PC-9 (cell line): Measurements from ENCODE around the gene DIP2C.

ENCODE experiments used
- EZH2 ChIP-seq: fragments of 200-600 bp; sonication (generic); IDR thresholded peaks from 2 replicates; pipeline ENCODE4 v1.8.0; 2017; ENCODE audit warnings: antibody characterized with exemption, low read depth
- TF ChIP-seq, protein P1 (sequence below): fragments of 200-600 bp; sonication (generic); conservative IDR thresholded peaks from 2 replicates; pipeline ENCODE4 v1.6.1; 2017; ENCODE audit warnings: mixed run types, antibody characterized with exemption, mild to moderate bottlenecking, moderate library complexity

DNA sequence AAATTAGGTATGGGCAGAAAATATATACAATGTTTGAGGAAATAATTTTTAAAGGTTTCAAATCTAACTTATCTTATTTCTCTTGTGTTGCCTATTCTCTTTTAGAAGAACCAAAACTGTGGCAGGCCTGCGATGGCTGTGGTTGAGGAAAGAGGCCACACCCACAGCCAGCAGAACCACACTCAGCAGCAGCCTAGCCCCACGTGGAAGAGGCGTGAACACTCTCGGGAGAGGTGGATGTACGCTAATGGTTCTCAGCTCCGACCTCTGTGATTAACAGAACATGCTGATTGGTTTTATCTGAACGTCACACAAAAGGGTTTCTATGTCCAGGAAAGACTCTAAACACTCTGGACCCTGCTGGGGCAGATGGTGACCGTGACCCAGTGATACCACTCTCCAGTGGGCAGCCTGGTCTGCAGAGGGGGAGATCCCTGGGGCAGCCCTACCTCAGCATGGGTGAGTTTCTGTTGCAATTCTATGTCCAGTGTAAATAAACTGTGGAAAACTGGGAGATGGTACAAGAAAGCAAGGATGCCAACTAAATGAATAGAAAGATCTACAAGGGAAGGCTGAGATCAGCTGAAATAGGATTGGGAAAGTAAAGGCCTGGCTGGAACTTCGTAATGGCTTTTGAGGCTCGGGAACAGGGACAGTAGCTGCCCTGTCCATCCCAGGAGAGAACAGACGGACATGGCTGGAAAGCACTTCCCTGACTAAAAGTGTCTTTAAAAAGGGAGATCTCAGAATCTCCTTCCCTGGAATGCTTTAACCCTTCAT, 26.6 kb downstream of the DIP2C start:
- TF ChIP-seq, protein P1, sequence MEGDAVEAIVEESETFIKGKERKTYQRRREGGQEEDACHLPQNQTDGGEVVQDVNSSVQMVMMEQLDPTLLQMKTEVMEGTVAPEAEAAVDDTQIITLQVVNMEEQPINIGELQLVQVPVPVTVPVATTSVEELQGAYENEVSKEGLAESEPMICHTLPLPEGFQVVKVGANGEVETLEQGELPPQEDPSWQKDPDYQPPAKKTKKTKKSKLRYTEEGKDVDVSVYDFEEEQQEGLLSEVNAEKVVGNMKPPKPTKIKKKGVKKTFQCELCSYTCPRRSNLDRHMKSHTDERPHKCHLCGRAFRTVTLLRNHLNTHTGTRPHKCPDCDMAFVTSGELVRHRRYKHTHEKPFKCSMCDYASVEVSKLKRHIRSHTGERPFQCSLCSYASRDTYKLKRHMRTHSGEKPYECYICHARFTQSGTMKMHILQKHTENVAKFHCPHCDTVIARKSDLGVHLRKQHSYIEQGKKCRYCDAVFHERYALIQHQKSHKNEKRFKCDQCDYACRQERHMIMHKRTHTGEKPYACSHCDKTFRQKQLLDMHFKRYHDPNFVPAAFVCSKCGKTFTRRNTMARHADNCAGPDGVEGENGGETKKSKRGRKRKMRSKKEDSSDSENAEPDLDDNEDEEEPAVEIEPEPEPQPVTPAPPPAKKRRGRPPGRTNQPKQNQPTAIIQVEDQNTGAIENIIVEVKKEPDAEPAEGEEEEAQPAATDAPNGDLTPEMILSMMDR, result no peak
- TF ChIP-seq EZH2, result no peak
